ENCODE results near the gene SH3PXD2A.

DNA sequence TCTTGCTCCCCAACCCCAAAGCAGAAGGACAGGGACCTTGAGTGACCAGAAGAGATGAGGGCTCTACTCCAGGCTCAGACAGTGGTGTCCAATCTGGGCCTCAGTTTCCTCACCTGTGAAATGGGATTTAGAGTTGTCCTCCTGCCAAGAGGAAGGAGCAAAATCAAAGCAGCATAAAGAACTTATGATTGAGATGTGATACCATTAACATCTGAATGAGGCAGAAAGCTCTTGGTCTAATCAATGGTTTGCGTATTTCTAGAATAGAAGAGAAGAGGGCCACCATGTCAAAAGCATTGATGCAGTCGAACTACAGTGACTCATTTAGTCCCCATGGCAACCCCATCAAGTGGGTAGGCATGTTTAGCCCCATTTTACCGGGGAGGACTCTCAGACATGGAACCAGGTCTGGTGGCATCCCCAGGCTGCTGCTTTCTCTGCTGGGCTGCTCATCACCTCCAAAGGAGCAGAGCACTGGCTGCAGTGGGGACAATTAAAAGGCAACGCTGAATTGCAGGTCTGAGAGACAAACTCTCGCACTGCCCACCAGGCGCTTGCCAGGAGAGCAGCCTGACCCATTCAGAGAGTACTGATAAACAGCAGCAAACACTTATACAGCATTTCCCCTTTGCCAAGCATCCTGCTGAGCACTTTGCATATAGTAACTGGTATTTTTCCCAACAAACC lies 186.0 kb downstream of the SH3PXD2A start:
- TF ChIP-seq, protein P1, sequence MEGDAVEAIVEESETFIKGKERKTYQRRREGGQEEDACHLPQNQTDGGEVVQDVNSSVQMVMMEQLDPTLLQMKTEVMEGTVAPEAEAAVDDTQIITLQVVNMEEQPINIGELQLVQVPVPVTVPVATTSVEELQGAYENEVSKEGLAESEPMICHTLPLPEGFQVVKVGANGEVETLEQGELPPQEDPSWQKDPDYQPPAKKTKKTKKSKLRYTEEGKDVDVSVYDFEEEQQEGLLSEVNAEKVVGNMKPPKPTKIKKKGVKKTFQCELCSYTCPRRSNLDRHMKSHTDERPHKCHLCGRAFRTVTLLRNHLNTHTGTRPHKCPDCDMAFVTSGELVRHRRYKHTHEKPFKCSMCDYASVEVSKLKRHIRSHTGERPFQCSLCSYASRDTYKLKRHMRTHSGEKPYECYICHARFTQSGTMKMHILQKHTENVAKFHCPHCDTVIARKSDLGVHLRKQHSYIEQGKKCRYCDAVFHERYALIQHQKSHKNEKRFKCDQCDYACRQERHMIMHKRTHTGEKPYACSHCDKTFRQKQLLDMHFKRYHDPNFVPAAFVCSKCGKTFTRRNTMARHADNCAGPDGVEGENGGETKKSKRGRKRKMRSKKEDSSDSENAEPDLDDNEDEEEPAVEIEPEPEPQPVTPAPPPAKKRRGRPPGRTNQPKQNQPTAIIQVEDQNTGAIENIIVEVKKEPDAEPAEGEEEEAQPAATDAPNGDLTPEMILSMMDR (conservative IDR thresholded peaks at IDR 0.05; ENCODE audit: low read depth, low read length): no peak
- no peak for TF ChIP-seq EZH2 (IDR thresholded peaks at IDR 0.05; ENCODE audit: borderline replicate concordance, low read depth, low read length, poor library complexity, severe bottlenecking)
